MM.1S (cell line): Measurements from ENCODE around the gene TMEM45B.

Source experiments
- EZH2 ChIP-seq: fragments of 300-600 bp; sonication (generic); optimal IDR thresholded peaks from 2 replicates; pipeline ENCODE3; 2017; ENCODE audit warnings: low read depth, mild to moderate bottlenecking, antibody characterized with exemption, low read length, mixed read lengths
- EZH2phosphoT487 ChIP-seq: fragments of 300-600 bp; sonication (generic); IDR thresholded peaks from 2 replicates; pipeline ENCODE4 v1.6.1; 2018; ENCODE audit warnings: antibody characterized with exemption, low read length
- TF ChIP-seq, protein P1 (sequence below): fragments of 300-600 bp; sonication (generic); IDR thresholded peaks from 2 replicates; pipeline ENCODE4 v1.5.1; 2016; ENCODE audit warnings: antibody characterized with exemption, low read length, mixed read lengths

DNA sequence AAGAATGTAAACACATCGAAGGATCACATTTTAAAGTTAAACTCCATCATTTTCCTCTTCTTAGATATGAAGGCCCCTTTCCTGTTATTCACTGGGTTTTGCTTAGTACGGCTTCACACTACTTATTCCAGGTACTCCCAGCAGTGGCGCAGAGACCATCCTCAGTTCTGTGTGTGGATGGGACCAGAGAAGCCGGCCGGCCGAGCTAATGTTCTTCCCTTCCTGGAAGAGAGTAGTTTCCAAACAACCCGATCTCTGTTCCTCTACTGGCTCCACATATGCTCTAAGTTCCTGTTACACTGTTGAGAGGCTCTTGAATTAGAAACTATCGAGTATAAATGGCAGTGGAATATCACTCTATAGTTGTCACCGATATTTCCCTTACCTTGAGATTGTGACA, 80.4 kb downstream of the TMEM45B start:
- TF ChIP-seq EZH2, result no peak
- TF ChIP-seq, protein P1, sequence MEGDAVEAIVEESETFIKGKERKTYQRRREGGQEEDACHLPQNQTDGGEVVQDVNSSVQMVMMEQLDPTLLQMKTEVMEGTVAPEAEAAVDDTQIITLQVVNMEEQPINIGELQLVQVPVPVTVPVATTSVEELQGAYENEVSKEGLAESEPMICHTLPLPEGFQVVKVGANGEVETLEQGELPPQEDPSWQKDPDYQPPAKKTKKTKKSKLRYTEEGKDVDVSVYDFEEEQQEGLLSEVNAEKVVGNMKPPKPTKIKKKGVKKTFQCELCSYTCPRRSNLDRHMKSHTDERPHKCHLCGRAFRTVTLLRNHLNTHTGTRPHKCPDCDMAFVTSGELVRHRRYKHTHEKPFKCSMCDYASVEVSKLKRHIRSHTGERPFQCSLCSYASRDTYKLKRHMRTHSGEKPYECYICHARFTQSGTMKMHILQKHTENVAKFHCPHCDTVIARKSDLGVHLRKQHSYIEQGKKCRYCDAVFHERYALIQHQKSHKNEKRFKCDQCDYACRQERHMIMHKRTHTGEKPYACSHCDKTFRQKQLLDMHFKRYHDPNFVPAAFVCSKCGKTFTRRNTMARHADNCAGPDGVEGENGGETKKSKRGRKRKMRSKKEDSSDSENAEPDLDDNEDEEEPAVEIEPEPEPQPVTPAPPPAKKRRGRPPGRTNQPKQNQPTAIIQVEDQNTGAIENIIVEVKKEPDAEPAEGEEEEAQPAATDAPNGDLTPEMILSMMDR, result no peak
- TF ChIP-seq EZH2phosphoT487, result no peak
